NT2/D1 (cell line): ENCODE measurements around the gene CD59.

ENCODE experiments used
- SUZ12 ChIP-seq: IDR thresholded peaks from 2 replicates; pipeline ENCODE4 v1.6.1; 2011; ENCODE audit not compliant: insufficient read length, insufficient read depth; ENCODE audit errors: extremely low read depth
- YY1 ChIP-seq: IDR thresholded peaks from 2 replicates; pipeline ENCODE4 v1.6.1; 2011; ENCODE audit not compliant: insufficient read length, insufficient read depth
- ZNF274 ChIP-seq: IDR thresholded peaks from 2 replicates; pipeline ENCODE4 v1.6.1; 2011; ENCODE audit warnings: mild to moderate bottlenecking, low read depth, low read length

DNA sequence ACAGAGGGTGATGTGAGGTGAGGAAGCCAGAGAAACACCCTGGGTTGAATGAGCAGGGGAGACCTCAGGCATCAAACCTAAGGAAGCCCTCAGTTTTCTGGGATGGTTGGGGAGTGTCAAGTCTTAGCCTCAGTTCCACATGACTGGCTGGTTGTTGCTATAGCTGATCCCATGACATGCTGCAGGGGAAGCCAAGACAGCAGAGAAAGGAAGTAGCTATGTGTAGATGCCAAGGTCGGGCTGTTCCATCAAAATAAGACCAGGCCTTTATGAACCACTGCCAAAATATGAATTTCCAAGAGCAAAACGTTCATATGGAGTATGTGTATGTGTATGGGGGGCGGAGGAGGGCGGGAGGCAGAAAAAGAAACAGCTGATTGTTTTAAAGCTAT lies 11.6 kb downstream of the CD59 start:
- TF ChIP-seq YY1 (no peak), SUZ12 (no peak), ZNF274 (no peak)
